Measurements from ENCODE around the gene HERPUD1. TPM values are rescaled to one million over a fixed set of nuclear protein-coding genes. Genes with fewer than 3 reads are reported as not detected.

The HERPUD1 gene
- polyA plus RNA-seq, 1 of the 3 experiments (the other 2 are of a cell fraction), result 46.3 TPM

- POLR2A ChIA-PET, result no interaction called here
- TF ChIP-seq RXRA (IDR thresholded peaks at IDR 0.05; ENCODE audit: borderline replicate concordance, low read depth) (no peak), SMC3 (IDR thresholded peaks at IDR 0.05; ENCODE audit: low read depth, low read length) (no peak), NRF1 (IDR thresholded peaks at IDR 0.05; ENCODE audit: low read depth, low read length) (no peak), FOXM1 (IDR thresholded peaks at IDR 0.05; ENCODE audit: low read depth) (no peak), PBX3 (IDR thresholded peaks at IDR 0.05) (no peak)
- Histone ChIP-seq H3K27me3 (ENCODE audit: insufficient read depth) (no peaks in the 10 kb centered on the region), H4K20me1 (ENCODE audit: insufficient read depth) (no peaks in the 10 kb centered on the region), H3K4me3 (ENCODE audit: low read depth in 2 of 2, low read length in 1 of 2) (no peak overlapping the region), H2AFZ (ENCODE audit: low read depth) (no peak overlapping the region), H3K4me2 (no peak overlapping the region), H3K79me2 (ENCODE audit: insufficient read depth) (no peaks in the 10 kb centered on the region), H3K27ac (ENCODE audit: low read depth in 2 of 2, low read length in 1 of 2) (no peak overlapping the region), H3K36me3 (replicated peaks in 1 of 2; ENCODE audit: control insufficient read depth in 1 of 2, insufficient read depth in 2 of 2, low read length in 1 of 2) (no peaks in the 10 kb centered on the region), H3K9ac (no peak overlapping the region), H3K9me2 (no peaks in the 10 kb centered on the region), H3K4me1 (ENCODE audit: control insufficient read depth in 1 of 2, insufficient read depth in 2 of 2, low read depth in 1 of 2, low read length in 1 of 2) (peaks cover 0 to 2% of the 10 kb centered on the region in 2 experiments; a peak in 1 of 4 replicates), H3K9me3 (no peaks in the 10 kb centered on the region), H3F3A (replicated peaks; ENCODE audit: insufficient read depth) (no peaks in the 10 kb centered on the region)
- DNase-seq, result no peak
- CTCF ChIA-PET, result interaction anchor here (3.6 kb wide), 1 partner anchor 18 kb away, joined by 17 read pairs; no protein-coding TSS in a partner anchor
- 69% methylated on average over 5 of the region's 9 CpGs for WGBS (ENCODE audit: low lambda C conversion rate)
Measured at GRCh38 chr16:56983211-56983751, 51.3 kb downstream of the HERPUD1 start.

GRCh38 chr16:56984639-56985038, 52.7 kb downstream of the HERPUD1 start:
- no peaks in the 10 kb centered on the region for H3K36me3 ChIP-seq (replicated peaks in 1 of 2; ENCODE audit: control insufficient read depth in 1 of 2, insufficient read depth in 2 of 2, low read length in 1 of 2)
- H3K4me1 ChIP-seq (ENCODE audit: control insufficient read depth in 1 of 2, insufficient read depth in 2 of 2, low read depth in 1 of 2, low read length in 1 of 2), result peaks cover 3 to 11% of the 10 kb centered on the region in 2 experiments; a peak in 2 of 4 replicates
- no peak overlapping the region for H3K27ac ChIP-seq (ENCODE audit: low read depth in 2 of 2, low read length in 1 of 2)
- H3K4me2 ChIP-seq, result no peak overlapping the region
- ChIA-PET CTCF (interaction anchor here (1.3 to 3.6 kb wide), 2 partner anchors 19 to 99 kb away, joined by 3 to 17 read pairs; no protein-coding TSS in a partner anchor), POLR2A (no interaction called here)
- no peak for DNase-seq
- TF ChIP-seq CTCF (IDR thresholded peaks at IDR 0.05), result no peak
- no peak for TF ChIP-seq CHD2 (IDR thresholded peaks at IDR 0.05; ENCODE audit: low read length, partially characterized antibody)
- no peak for TF ChIP-seq MXI1 (IDR thresholded peaks at IDR 0.05; ENCODE audit: low read depth, low read length)
- no peak for TF ChIP-seq PBX3 (IDR thresholded peaks at IDR 0.05)
- TF ChIP-seq TEAD4 (IDR thresholded peaks at IDR 0.05; ENCODE audit: borderline replicate concordance, insufficient read depth), result no peak
- TF ChIP-seq RCOR1 (IDR thresholded peaks at IDR 0.05; ENCODE audit: low read length), result no peak
- TF ChIP-seq MEF2A (IDR thresholded peaks at IDR 0.05; ENCODE audit: borderline replicate concordance, low read depth), result no peak
- no peak for TF ChIP-seq USF1 (IDR thresholded peaks at IDR 0.05; ENCODE audit: borderline replicate concordance, low read depth)
- no peak for TF ChIP-seq TCF12 (IDR thresholded peaks at IDR 0.05)
- TF ChIP-seq FOXM1 (IDR thresholded peaks at IDR 0.05; ENCODE audit: low read depth), result no peak
- no peak for TF ChIP-seq GATA2 (CRISPR knock-in tag; IDR thresholded peaks at IDR 0.05)
- no peak for TF ChIP-seq EZH2phosphoT487 (IDR thresholded peaks at IDR 0.05; ENCODE audit: borderline replicate concordance, low read depth)
- TF ChIP-seq MAX (IDR thresholded peaks at IDR 0.05; ENCODE audit: low read depth), result no peak
- no peak for TF ChIP-seq SIN3A (IDR thresholded peaks at IDR 0.05; ENCODE audit: borderline replicate concordance, low read depth, low read length)
- TF ChIP-seq YY1 (IDR thresholded peaks at IDR 0.05; ENCODE audit: low read depth), result no peak
- no peak for TF ChIP-seq ZBTB33 (IDR thresholded peaks at IDR 0.05; ENCODE audit: borderline replicate concordance, low read depth)
- TF ChIP-seq RXRA (IDR thresholded peaks at IDR 0.05; ENCODE audit: borderline replicate concordance, low read depth), result no peak
- no peak for TF ChIP-seq ELF1 (IDR thresholded peaks at IDR 0.05)
- TF ChIP-seq NFIC (IDR thresholded peaks at IDR 0.05; ENCODE audit: borderline replicate concordance), result no peak
- no peak for TF ChIP-seq GABPA (IDR thresholded peaks at IDR 0.05; ENCODE audit: low read depth)
- no peak overlapping the region for H3K4me3 ChIP-seq (ENCODE audit: low read depth in 2 of 2, low read length in 1 of 2)
- no peaks in the 10 kb centered on the region for H3K27me3 ChIP-seq (ENCODE audit: insufficient read depth)
- H3F3A ChIP-seq (replicated peaks; ENCODE audit: insufficient read depth), result no peaks in the 10 kb centered on the region
- no peaks in the 10 kb centered on the region for H4K20me1 ChIP-seq (ENCODE audit: insufficient read depth)
- H3K79me2 ChIP-seq (ENCODE audit: insufficient read depth), result no peaks in the 10 kb centered on the region
- H3K9me2 ChIP-seq, result no peaks in the 10 kb centered on the region
- no peak overlapping the region for H3K9ac ChIP-seq
- no peaks in the 10 kb centered on the region for H3K9me3 ChIP-seq
- 95% methylated on average over 6 of the region's 6 CpGs for WGBS (ENCODE audit: low lambda C conversion rate)
- no peak overlapping the region for H2AFZ ChIP-seq (ENCODE audit: low read depth)

Data from SK-N-SH (cell line).